GM13976 (cell line): ENCODE measurements around the gene TACC2.
A peak's percentile ranks its signal among the peaks of the same experiment; 100 is the strongest.

Source experiments
- DNase-seq: peaks from one replicate; pipeline ENCODE4 v3.0.0; 2012; ENCODE audit warnings: low spot score
- CTCF ChIP-seq: IDR thresholded peaks from 2 replicates; pipeline ENCODE4 v1.5.1; 2012; ENCODE audit warnings: borderline replicate concordance, mild to moderate bottlenecking; ENCODE audit not compliant: insufficient read depth; ENCODE audit errors: extremely low read depth, missing control alignments, control extremely low read depth
- in situ Hi-C: fragments of 300-500 bp; cut with MboI; formaldehyde crosslinking; loops from one replicate; pipeline ENCODE4 v1.12.0; 2022; ENCODE audit warnings: low sequenced_read_pairs, mixed read lengths, inconsistent platforms; ENCODE audit not compliant: unreplicated experiment

Gene TACC2

GRCh38 chr10:122277526-122278136, 288.7 kb downstream of the TACC2 start:
- in situ Hi-C loops = loop anchor here (25.0 kb wide), 1 partner anchor 285 kb away; the partner anchor contains the start of gene DMBT1
- no peak for TF ChIP-seq CTCF
- no peak for DNase-seq

- in situ Hi-C loops = loop anchor here (25.0 kb wide), 1 partner anchor 283 kb away; the partner anchor contains the start of gene DMBT1
- DNase-seq = peak; percentile 50
- peak; percentile 74 for TF ChIP-seq CTCF
Observed at GRCh38 chr10:122279725-122280141, 290.8 kb downstream of the TACC2 start.

GRCh38 chr10:122280156-122280555, 291.2 kb downstream of the TACC2 start:
- TF ChIP-seq CTCF = no peak
- in situ Hi-C loops = loop anchor here (25.0 kb wide), 1 partner anchor 282 kb away; the partner anchor contains the start of gene DMBT1
- DNase-seq = no peak

- in situ Hi-C loops = loop anchor here (25.0 kb wide), 1 partner anchor 281 kb away; the partner anchor contains the start of gene DMBT1
- no peak for DNase-seq
- TF ChIP-seq CTCF = no peak
Observed at GRCh38 chr10:122281018-122281626, 292.2 kb downstream of the TACC2 start.

- in situ Hi-C loops = loop anchor here (25.0 kb wide), 1 partner anchor 281 kb away; the partner anchor contains the start of gene DMBT1
- TF ChIP-seq CTCF = no peak
- DNase-seq = no peak
Observed at GRCh38 chr10:122281751-122282150, 292.8 kb downstream of the TACC2 start.

GRCh38 chr10:122282253-122282671, 293.3 kb downstream of the TACC2 start:
- in situ Hi-C loops = loop anchor here (25.0 kb wide), 1 partner anchor 280 kb away; the partner anchor contains the start of gene DMBT1
- no peak for TF ChIP-seq CTCF
- DNase-seq = no peak
